ENCODE measurements around the gene CKAP2. TPM values are rescaled to one million over a fixed set of nuclear protein-coding genes. Genes with fewer than 3 reads are reported as not detected.
"Not testable (repeated sequence)": the region's sequence is repeated elsewhere in the genome, so short reads cannot be mapped to it uniquely, and the experiment has no call there.

The CKAP2 gene, protein sequence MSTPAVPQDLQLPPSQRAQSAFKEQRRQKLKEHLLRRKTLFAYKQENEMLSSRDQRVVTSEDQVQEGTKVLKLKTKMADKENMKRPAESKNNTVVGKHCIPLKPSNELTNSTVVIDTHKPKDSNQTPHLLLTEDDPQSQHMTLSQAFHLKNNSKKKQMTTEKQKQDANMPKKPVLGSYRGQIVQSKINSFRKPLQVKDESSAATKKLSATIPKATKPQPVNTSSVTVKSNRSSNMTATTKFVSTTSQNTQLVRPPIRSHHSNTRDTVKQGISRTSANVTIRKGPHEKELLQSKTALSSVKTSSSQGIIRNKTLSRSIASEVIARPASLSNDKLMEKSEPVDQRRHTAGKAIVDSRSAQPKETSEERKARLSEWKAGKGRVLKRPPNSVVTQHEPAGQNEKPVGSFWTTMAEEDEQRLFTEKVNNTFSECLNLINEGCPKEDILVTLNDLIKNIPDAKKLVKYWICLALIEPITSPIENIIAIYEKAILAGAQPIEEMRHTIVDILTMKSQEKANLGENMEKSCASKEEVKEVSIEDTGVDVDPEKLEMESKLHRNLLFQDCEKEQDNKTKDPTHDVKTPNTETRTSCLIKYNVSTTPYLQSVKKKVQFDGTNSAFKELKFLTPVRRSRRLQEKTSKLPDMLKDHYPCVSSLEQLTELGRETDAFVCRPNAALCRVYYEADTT
- total RNA-seq (10 to 100 TPM in 1 of 2 donors, 1 to 10 TPM in 1; 8.6 to 25.0 TPM), polyA plus RNA-seq (ENCODE audit: insufficient read length in 6 of 6) (100 to 1,000 TPM in 1 of 6 donors, 10 to 100 TPM in 5; 46.6 to 109 (median 58.3) TPM)
- long read RNA-seq, donor 1, transcript CKAP2-201 (9 exons, 3,375 nt), result major isoform, 7 of 29 reads
- long read RNA-seq, donor 1, partial matches to known transcripts, result 17 of 29 reads
- long read RNA-seq, donor 1, other reads (novel, unspliced or antisense), result 0 of 29 reads
- long read RNA-seq, donor 2, partial matches to known transcripts, result 87 of 94 reads
- long read RNA-seq, donor 2, other reads (novel, unspliced or antisense), result 0 of 94 reads
- long read RNA-seq, donor 3, transcript CKAP2-201 (9 exons, 3,375 nt), result major isoform, 7 of 11 reads
- long read RNA-seq, donor 3, partial matches to known transcripts, result 0 of 11 reads
- long read RNA-seq, donor 3, other reads (novel, unspliced or antisense), result 0 of 11 reads
- long read RNA-seq, donor 4, partial matches to known transcripts, result 5 of 6 reads
- long read RNA-seq, donor 4, other reads (novel, unspliced or antisense), result 1 of 6 reads
- long read RNA-seq, donor 5, partial matches to known transcripts, result 15 of 22 reads
- long read RNA-seq, donor 5, other reads (novel, unspliced or antisense), result 0 of 22 reads
- long read RNA-seq, donor 6, partial matches to known transcripts, result 20 of 29 reads
- long read RNA-seq, donor 6, other reads (novel, unspliced or antisense), result 0 of 29 reads
- long read RNA-seq, donor 7, transcript CKAP2-204 (2 exons, 798 nt), result major isoform, 5 of 11 reads
- long read RNA-seq, donor 7, partial matches to known transcripts, result 0 of 11 reads
- long read RNA-seq, donor 7, other reads (novel, unspliced or antisense), result 0 of 11 reads
- long read RNA-seq, donor 8, partial matches to known transcripts, result 11 of 18 reads
- long read RNA-seq, donor 8, other reads (novel, unspliced or antisense), result 0 of 18 reads
- long read RNA-seq, donor 9, result 0 reads
- long read RNA-seq, donor 10, partial matches to known transcripts, result 5 of 6 reads
- long read RNA-seq, donor 10, other reads (novel, unspliced or antisense), result 0 of 6 reads
- long read RNA-seq, donor 11, transcript CKAP2-201 (9 exons, 3,375 nt), result major isoform, 6 of 26 reads
- long read RNA-seq, donor 11, partial matches to known transcripts, result 15 of 26 reads
- long read RNA-seq, donor 11, other reads (novel, unspliced or antisense), result 0 of 26 reads
- long read RNA-seq, donor 12, transcript CKAP2-201 (9 exons, 3,375 nt), result major isoform, 6 of 17 reads
- long read RNA-seq, donor 12, partial matches to known transcripts, result 8 of 17 reads
- long read RNA-seq, donor 12, other reads (novel, unspliced or antisense), result 0 of 17 reads

DNA sequence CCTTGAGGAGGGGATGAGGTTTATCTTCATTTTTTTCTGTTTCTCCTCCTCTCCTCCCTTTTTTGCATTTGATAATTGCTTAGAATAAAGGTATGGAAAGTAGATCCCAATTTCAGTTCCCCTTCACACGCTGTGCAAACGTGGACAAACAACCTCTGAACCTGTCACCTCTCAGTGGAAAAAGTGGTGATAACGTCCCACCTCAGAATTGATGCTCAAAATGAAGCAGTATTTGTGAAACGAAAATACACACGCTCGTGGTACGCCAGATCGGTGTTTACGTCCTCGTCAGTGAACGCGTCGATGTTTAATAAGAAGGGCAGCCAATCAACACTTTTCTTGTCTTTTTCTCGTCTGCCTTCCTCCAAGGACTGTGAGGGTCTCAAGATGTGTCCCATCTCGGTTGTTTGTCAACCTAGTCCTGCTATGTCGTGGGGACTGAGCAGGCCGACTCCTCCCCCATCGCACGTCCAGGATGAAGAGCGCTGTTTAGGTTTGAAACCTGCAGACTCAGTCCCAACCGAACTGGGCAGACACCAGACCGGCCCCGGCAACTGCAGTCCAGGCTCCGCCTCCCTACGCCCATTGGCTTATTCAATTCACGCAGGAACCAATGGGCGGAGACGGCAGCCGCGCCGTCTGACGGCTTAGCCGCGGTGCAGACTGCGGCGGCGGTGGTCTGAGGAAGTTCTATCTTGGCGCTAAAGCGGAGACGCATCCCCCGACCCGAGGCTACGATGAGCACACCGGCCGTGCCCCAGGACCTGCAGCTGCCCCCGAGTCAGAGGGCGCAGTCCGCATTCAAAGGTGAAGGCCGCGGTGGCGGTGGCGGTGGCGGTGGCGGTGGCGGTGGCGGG is at the start of gene CKAP2:
Gene CKAP2, plus strand, starts transcription at position 659 of the 857 bp plus-strand sequence. Its CDS starts 79 bp downstream, at position 738.
- ATAC-seq (peak; percentile 91), DNase-seq (peak; percentile 88 to 97 (median 96))
- Histone ChIP-seq H3K27me3 (no peaks in the 10 kb centered on the region), H3K27ac (peak within 1 kb of the TSS; percentile 94 to 95), H3K4me1 (peaks cover 4 to 26% of the 10 kb centered on the region in 2 donors), H3K9me3 (no peaks in the 10 kb centered on the region), H3K36me3 (no peaks in the 10 kb centered on the region), H3K4me3 (peak within 1 kb of the TSS; percentile 80 to 86)
- TF ChIP-seq, protein P1, sequence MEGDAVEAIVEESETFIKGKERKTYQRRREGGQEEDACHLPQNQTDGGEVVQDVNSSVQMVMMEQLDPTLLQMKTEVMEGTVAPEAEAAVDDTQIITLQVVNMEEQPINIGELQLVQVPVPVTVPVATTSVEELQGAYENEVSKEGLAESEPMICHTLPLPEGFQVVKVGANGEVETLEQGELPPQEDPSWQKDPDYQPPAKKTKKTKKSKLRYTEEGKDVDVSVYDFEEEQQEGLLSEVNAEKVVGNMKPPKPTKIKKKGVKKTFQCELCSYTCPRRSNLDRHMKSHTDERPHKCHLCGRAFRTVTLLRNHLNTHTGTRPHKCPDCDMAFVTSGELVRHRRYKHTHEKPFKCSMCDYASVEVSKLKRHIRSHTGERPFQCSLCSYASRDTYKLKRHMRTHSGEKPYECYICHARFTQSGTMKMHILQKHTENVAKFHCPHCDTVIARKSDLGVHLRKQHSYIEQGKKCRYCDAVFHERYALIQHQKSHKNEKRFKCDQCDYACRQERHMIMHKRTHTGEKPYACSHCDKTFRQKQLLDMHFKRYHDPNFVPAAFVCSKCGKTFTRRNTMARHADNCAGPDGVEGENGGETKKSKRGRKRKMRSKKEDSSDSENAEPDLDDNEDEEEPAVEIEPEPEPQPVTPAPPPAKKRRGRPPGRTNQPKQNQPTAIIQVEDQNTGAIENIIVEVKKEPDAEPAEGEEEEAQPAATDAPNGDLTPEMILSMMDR (IDR thresholded peaks at IDR 0.05), result no peak
- intact Hi-C loops (cut with DNase I), result loop anchor here in 1 of 2 donors (5.0 kb wide), 1 partner anchor 113 kb away; no protein-coding TSS in a partner anchor

DNA sequence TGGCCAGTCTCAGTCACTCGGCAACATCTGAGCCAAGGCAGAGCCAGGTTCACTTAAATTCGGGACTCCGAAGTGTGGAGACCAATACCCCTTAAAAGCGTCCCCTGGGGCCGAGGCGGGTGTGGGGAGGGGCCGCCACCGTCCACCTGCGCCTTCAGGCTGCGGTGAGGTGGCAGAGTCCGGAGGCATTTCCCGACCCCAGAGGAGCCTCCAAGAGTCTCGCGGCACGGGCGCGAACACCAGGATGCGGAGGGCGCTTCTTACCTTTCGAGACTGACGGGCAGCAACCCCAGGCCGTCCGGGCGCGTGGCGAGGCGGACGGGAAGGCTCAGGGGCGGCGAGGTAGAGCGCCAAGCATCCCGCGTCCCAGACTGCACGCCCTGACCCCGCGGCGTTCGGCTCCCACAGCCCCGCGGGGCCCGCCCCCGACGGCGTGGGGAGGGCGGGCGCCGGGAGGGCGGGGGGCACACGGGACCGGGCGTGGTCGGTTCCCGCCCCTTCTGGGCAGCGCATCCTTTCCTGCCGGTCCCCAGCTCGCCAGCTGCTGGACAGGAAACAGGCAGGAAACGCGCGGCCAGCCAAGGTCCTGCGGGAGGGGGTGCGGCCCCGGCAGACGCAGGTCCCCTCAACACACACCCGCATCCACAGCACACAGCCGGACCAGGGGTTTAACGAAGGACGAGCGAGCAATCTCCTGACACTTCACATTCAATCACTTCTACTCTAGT is 49.3 kb upstream of the CKAP2 start, which contains the start of gene THSD1:
Gene THSD1, minus strand, starts transcription at position 406 of the 728 bp plus-strand sequence. CDS start 3,572 bp downstream, outside the sequence.
- peak within 1 kb of the TSS; percentile 47 to 52 for H3K4me3 ChIP-seq
- DNase-seq, result peak in 3 of 4 donors; percentile 59 to 85 (median 68)
- peaks cover 0 to 17% of the 10 kb centered on the region in 2 donors for H3K4me1 ChIP-seq
- H3K36me3 ChIP-seq, result peaks cover 0 to 4% of the 10 kb centered on the region in 2 donors
- no peaks in the 10 kb centered on the region for H3K9me3 ChIP-seq
- TF ChIP-seq, protein P1 (IDR thresholded peaks at IDR 0.05), result no peak
- H3K27me3 ChIP-seq, result peaks cover 7 to 34% of the 10 kb centered on the region in 2 donors
- intact Hi-C loops (cut with DNase I), result no loop called here
- H3K27ac ChIP-seq, result peak within 1 kb of the TSS in 1 of 2 donors; percentile 59
- peak; percentile 80 for ATAC-seq

DNA sequence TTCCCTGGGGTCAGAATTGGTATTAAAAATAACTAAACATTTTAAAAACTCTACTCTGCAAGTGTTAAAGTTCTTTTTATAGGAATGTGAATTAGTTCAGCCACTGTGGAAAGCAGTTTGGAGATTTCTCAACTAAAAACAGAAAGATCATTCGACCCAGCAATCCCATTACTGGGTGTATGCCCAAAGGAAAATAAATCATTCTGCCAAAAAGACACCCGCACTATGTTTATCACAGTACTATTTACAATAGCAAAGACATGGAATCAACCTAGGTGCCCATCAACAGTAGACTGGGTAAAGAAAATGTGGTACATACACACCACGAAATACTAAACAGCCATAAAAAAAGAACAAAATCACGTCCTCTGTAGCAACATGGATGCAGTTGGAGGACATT is 48.6 kb upstream of the CKAP2 start:
- no peak for DNase-seq
- Histone ChIP-seq H3K9me3 (no peaks in the 10 kb centered on the region), H3K4me3 (peak overlapping the region; percentile 47 to 52), H3K27ac (no peak overlapping the region), H3K36me3 (peaks cover 0 to 4% of the 10 kb centered on the region in 2 donors), H3K27me3 (peaks cover 7 to 34% of the 10 kb centered on the region in 2 donors), H3K4me1 (peaks cover 0 to 17% of the 10 kb centered on the region in 2 donors)
- intact Hi-C loops (cut with DNase I), result no loop called here
- ATAC-seq, result no peak
- TF ChIP-seq, protein P1 (IDR thresholded peaks at IDR 0.05), result no peak

DNA sequence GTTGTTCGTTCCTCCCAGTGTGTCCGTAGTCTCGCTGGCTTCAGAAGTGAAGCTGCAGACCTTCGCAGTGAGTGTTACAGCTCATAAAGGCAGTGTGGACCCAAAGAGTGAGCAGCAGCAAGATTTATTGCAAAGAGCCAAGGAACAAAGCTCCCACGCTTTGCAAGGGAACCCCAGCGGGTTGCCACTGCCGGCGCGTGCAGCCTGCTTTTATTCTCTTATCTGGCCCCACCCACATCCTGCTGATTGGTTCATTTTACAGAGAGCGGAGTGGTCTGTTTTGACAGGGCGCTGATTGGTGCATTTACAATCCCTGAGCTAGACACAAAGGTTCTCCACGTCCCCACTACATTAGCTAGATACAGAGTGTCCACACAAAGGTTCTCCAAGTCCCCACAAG is 47.8 kb upstream of the CKAP2 start:
- intact Hi-C loops (cut with DNase I); H3K27ac ChIP-seq; DNase-seq; H3K4me3 ChIP-seq; H3K36me3 ChIP-seq; ATAC-seq; H3K9me3 ChIP-seq: not testable (repeated sequence)
- peaks cover 0 to 17% of the 10 kb centered on the region in 2 donors for H3K4me1 ChIP-seq
- H3K27me3 ChIP-seq, result peaks cover 7 to 34% of the 10 kb centered on the region in 2 donors

DNA sequence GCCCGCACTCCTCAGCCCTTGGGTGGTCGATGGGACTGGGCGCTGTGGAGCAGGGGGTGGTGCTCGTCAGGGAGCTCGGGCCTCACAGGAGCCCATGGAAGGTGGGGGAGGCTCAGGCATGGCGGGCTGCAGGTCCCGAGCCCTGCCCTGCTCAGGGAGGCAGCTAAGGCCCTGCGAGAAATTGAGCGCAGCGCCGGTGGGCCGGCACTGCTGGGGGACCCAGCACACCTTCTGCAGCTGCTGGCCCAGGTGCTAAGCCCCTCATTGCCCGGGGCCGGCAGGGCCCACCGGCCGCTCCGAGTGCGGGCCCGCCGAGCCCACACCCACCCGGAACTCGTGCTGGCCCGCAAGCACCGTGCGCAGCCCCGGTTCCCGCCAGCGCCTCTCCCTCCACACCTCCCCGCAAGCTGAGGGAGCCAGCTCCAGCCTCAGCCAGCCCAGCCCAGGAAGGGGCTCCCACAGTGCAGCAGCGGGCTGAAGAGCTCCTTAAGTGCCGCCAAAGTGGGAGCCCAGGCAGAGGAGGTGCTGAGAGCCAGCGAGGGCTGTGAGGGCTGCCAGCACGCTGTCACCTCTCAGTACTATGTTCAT is 47.1 kb upstream of the CKAP2 start:
- Histone ChIP-seq H3K36me3 (peaks cover 0 to 17% of the 10 kb centered on the region in 2 donors), H3K4me1 (peaks cover 0 to 17% of the 10 kb centered on the region in 2 donors), H3K27me3 (peaks cover 7 to 33% of the 10 kb centered on the region in 2 donors)
- DNase-seq; H3K27ac ChIP-seq; ATAC-seq; H3K4me3 ChIP-seq; H3K9me3 ChIP-seq; intact Hi-C loops (cut with DNase I): not testable (repeated sequence)

All from left lung (tissue), 14 donors.